Measurements from ENCODE around the gene LAP3. TPM values are rescaled to one million over a fixed set of nuclear protein-coding genes. Genes with fewer than 3 reads are reported as not detected.

LAP3 gene
- total RNA-seq, 1 donor from 2014 or later = 44.1 TPM

DNA sequence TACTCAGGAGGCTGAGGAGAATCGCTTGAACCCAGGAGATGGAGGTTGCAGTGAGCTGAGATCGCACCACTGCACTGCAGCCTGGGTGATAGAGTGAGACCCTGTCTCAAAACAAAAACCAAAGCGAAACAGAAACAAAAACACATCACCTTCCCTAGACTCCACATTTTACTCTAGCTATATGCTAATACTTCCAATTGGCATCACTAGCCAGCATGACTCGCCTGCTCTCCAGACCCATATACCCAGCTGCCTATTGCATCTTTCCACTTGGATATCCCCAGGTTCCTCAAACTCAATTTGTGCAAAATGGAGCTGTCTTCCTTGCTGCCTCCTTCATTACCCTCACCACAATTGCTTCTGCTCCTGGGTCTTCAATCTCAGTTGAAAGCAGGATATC is 22.4 kb upstream of the LAP3 start:
- Mint-ChIP-seq H3K27ac (ENCODE audit: unreplicated experiment) (no peak overlapping the region), H3K4me3 (ENCODE audit: unreplicated experiment) (no peak overlapping the region), H3K27me3 (ENCODE audit: unreplicated experiment) (peaks cover 38% of the 10 kb centered on the region), H3K4me1 (ENCODE audit: unreplicated experiment) (no peaks in the 10 kb centered on the region), H3K36me3 (ENCODE audit: unreplicated experiment) (no peaks in the 10 kb centered on the region), H3K9me3 (ENCODE audit: unreplicated experiment) (no peaks in the 10 kb centered on the region)
- TF ChIP-seq, protein P1, sequence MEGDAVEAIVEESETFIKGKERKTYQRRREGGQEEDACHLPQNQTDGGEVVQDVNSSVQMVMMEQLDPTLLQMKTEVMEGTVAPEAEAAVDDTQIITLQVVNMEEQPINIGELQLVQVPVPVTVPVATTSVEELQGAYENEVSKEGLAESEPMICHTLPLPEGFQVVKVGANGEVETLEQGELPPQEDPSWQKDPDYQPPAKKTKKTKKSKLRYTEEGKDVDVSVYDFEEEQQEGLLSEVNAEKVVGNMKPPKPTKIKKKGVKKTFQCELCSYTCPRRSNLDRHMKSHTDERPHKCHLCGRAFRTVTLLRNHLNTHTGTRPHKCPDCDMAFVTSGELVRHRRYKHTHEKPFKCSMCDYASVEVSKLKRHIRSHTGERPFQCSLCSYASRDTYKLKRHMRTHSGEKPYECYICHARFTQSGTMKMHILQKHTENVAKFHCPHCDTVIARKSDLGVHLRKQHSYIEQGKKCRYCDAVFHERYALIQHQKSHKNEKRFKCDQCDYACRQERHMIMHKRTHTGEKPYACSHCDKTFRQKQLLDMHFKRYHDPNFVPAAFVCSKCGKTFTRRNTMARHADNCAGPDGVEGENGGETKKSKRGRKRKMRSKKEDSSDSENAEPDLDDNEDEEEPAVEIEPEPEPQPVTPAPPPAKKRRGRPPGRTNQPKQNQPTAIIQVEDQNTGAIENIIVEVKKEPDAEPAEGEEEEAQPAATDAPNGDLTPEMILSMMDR (IDR thresholded peaks at IDR 0.05) = no peak
- no peak for DNase-seq (ENCODE audit: extremely low spot score, unreplicated experiment)

DNA sequence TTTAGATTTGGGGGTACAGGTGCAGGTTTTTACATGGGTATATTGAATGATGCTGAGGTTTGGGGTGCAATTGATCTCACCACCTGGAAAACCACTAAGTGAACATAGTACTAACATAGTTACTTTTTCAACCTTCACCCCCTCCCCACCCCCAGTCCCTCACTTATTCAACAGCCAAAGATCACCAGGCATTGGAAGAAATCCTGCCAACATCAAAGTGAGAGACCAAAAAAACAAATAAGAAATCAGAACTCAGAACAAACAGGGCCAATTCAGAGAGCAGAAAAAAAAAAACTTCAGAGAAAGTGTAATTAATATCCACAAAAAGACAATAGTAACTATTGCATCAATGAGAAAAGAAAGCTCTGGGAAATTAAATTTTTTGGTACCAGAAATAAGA is 20.5 kb upstream of the LAP3 start:
- no peak overlapping the region for H3K4me3 Mint-ChIP-seq (ENCODE audit: unreplicated experiment)
- no peaks in the 10 kb centered on the region for H3K9me3 Mint-ChIP-seq (ENCODE audit: unreplicated experiment)
- peaks cover 3% of the 10 kb centered on the region for H3K4me1 Mint-ChIP-seq (ENCODE audit: unreplicated experiment)
- H3K27ac Mint-ChIP-seq (ENCODE audit: unreplicated experiment) = no peak overlapping the region
- no peaks in the 10 kb centered on the region for H3K36me3 Mint-ChIP-seq (ENCODE audit: unreplicated experiment)
- H3K27me3 Mint-ChIP-seq (ENCODE audit: unreplicated experiment) = peaks cover 35% of the 10 kb centered on the region
- no peak for DNase-seq (ENCODE audit: extremely low spot score, unreplicated experiment)
- TF ChIP-seq, protein P1 (IDR thresholded peaks at IDR 0.05) = no peak

DNA sequence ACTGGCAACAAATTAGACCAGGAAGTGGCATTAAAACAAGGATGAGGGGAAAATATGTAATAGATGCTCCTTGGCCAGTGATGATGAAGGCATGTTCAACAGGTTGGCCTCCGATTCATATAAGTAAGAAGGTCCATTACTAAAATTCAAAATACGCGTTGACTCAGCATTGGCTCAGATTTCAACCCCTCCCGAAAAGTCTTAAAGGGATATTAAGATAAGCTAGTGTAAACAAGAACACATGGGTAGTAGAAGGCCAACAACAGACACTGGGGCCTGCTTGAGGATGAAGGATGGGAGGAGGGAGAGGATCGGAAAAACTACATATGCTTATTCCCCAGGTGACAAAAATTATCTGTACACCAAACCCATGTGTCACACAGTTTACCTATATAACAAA is 19.1 kb upstream of the LAP3 start:
- Mint-ChIP-seq H3K9me3 (ENCODE audit: unreplicated experiment) (no peaks in the 10 kb centered on the region), H3K27me3 (ENCODE audit: unreplicated experiment) (peaks cover 29% of the 10 kb centered on the region), H3K36me3 (ENCODE audit: unreplicated experiment) (no peaks in the 10 kb centered on the region), H3K4me1 (ENCODE audit: unreplicated experiment) (peaks cover 5% of the 10 kb centered on the region), H3K27ac (ENCODE audit: unreplicated experiment) (no peak overlapping the region), H3K4me3 (ENCODE audit: unreplicated experiment) (no peak overlapping the region)
- DNase-seq (ENCODE audit: extremely low spot score, unreplicated experiment) = no peak
- TF ChIP-seq, protein P1 (IDR thresholded peaks at IDR 0.05) = no peak

DNA sequence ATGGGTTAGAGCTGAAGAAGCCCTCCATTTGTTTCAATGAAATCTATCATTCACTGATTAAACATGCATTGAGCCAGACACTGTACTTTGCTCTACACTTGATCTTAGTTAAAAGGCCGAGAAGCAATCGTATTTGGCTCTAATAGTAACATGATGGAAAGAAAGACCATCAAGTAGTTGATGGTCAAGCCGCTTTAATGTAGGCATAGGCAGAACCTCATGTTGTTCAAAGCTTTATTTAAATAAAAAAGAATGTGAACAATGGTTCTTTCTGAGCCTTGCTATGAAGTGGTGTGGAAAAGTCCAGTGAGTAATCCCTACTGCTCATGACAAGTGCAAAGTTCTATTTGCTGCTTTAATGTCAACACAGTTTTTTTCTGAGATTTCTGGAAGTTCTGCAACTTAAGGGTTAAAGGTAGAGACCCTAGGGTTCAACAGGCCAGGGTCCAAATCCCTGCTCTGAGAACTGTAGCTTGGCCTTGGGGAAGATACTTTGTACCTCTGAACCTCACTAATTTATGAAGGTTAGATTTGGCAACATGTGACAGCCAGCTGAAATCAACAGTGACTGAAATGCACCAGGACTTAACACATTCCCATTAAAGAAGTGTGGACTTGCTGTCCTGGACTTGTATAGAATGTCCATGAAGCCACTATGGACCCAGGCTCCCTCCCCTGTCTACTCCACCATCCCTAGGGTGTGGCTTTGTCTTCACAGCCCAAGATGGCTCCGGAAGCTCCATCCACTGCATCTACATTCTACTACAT is 17.9 kb upstream of the LAP3 start:
- Mint-ChIP-seq H3K36me3 (ENCODE audit: unreplicated experiment) (no peaks in the 10 kb centered on the region), H3K27ac (ENCODE audit: unreplicated experiment) (no peak overlapping the region), H3K4me1 (ENCODE audit: unreplicated experiment) (peaks cover 5% of the 10 kb centered on the region), H3K27me3 (ENCODE audit: unreplicated experiment) (peaks cover 29% of the 10 kb centered on the region), H3K9me3 (ENCODE audit: unreplicated experiment) (no peaks in the 10 kb centered on the region), H3K4me3 (ENCODE audit: unreplicated experiment) (no peak overlapping the region)
- DNase-seq (ENCODE audit: extremely low spot score, unreplicated experiment) = no peak
- TF ChIP-seq, protein P1 (IDR thresholded peaks at IDR 0.05) = no peak

DNA sequence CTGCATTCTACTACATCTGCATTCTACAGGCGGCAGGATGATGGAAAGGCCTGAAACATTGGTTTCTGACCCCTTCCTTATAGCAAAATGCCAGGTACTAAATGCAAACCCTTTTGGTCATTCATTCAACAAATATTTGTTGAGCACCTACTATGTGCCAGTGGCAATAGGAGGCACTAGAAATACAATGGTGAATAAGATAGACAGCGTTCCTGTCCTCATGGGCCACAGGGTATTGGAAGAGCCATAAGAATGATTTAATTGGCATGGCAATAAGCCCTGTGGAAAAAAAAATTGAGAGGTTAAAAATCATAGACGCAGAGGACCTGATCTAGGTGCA is 17.3 kb upstream of the LAP3 start:
- Mint-ChIP-seq H3K27me3 (ENCODE audit: unreplicated experiment) (peaks cover 27% of the 10 kb centered on the region), H3K4me1 (ENCODE audit: unreplicated experiment) (peaks cover 5% of the 10 kb centered on the region), H3K36me3 (ENCODE audit: unreplicated experiment) (no peaks in the 10 kb centered on the region), H3K27ac (ENCODE audit: unreplicated experiment) (no peak overlapping the region), H3K9me3 (ENCODE audit: unreplicated experiment) (no peaks in the 10 kb centered on the region), H3K4me3 (ENCODE audit: unreplicated experiment) (no peak overlapping the region)
- TF ChIP-seq, protein P1 (IDR thresholded peaks at IDR 0.05) = no peak
- no peak for DNase-seq (ENCODE audit: extremely low spot score, unreplicated experiment)
